Mucosa of stomach (tissue), 1 donor: Measurements from ENCODE around the gene SLC6A7.

ENCODE experiments used
- H3K27me3 ChIP-seq: one replicate; pipeline ENCODE4 v1.7.0; 2013; ENCODE audit warnings: mild to moderate bottlenecking, low read length; ENCODE audit not compliant: control insufficient read depth, insufficient read depth
- H3K36me3 ChIP-seq: one replicate; pipeline ENCODE4 v1.7.0; 2013; ENCODE audit warnings: low read length; ENCODE audit not compliant: control insufficient read depth, insufficient read depth
- H3K4me1 ChIP-seq: one replicate; pipeline ENCODE4 v1.7.0; 2013; ENCODE audit warnings: mild to moderate bottlenecking, low read length; ENCODE audit not compliant: control insufficient read depth, insufficient read depth
- H3K4me3 ChIP-seq: one replicate; pipeline ENCODE4 v1.7.0; 2013; ENCODE audit warnings: low read length
- H3K9ac ChIP-seq: one replicate; pipeline ENCODE4 v1.7.0; 2013; ENCODE audit warnings: mild to moderate bottlenecking, low read length, moderate library complexity
- H3K9me3 ChIP-seq: one replicate; pipeline ENCODE4 v1.7.0; 2013; ENCODE audit warnings: mild to moderate bottlenecking, low read length, moderate library complexity; ENCODE audit not compliant: control insufficient read depth
- donor health status: Pancreatic carcinoma.

Gene SLC6A7

GRCh38 chr5:150256410-150257064 is 66.7 kb downstream of the SLC6A7 start:
- Histone ChIP-seq H3K9ac (no peak overlapping the region), H3K27me3 (no peaks in the 10 kb centered on the region), H3K36me3 (no peaks in the 10 kb centered on the region), H3K4me1 (no peaks in the 10 kb centered on the region), H3K9me3 (no peaks in the 10 kb centered on the region), H3K4me3 (no peak overlapping the region)

- Histone ChIP-seq H3K27me3 (peaks cover 6% of the 10 kb centered on the region), H3K9me3 (no peaks in the 10 kb centered on the region), H3K4me3 (no peak overlapping the region), H3K9ac (no peak overlapping the region), H3K4me1 (no peaks in the 10 kb centered on the region), H3K36me3 (no peaks in the 10 kb centered on the region)
These were observed 67.6 kb downstream of the SLC6A7 start for GRCh38 chr5:150257424-150257823.

GRCh38 chr5:150258130-150258529 is 68.3 kb downstream of the SLC6A7 start:
- Histone ChIP-seq H3K9ac (no peak overlapping the region), H3K4me3 (no peak overlapping the region)

More at GRCh38 chr5:150258130-150258529, 68.3 kb downstream of the SLC6A7 start:
- Histone ChIP-seq H3K9me3 (no peaks in the 10 kb centered on the region), H3K4me1 (no peaks in the 10 kb centered on the region), H3K36me3 (no peaks in the 10 kb centered on the region), H3K27me3 (peaks cover 11% of the 10 kb centered on the region)
